SH-SY5Y (cell line): Measurements from ENCODE around the gene COL6A3.

ENCODE experiments used
- GATA2 ChIP-seq: IDR thresholded peaks from 2 replicates; pipeline ENCODE4 v1.6.1; 2011; ENCODE audit warnings: mild to moderate bottlenecking, low read depth, low read length
- GATA3 ChIP-seq: IDR thresholded peaks from 2 replicates; pipeline ENCODE4 v1.6.1; 2011; ENCODE audit warnings: low read depth, mild to moderate bottlenecking, low read length, moderate library complexity

DNA sequence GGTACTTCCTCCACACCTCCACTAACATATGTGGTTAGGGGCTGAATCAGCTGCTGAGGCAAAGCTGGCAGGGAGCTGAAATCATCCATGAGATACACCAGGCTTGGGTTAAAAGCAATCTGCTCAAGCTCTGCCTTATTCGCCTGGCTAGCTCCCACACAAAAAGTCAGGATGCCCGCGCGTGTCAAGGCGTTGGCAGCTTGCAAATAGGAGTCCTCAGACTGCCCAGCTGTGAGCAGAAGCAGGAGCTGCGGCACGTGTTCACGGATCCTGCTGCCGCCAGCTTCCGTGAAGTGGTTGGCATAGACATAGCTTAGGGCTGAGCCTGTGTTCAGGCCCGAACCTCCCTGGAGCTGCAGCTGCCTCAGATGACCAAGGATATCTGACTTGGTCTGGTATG, 35.3 kb downstream of the COL6A3 start:
- no peak for TF ChIP-seq GATA2
- no peak for TF ChIP-seq GATA3
